Neural cell (in vitro differentiated cells): Measurements from ENCODE around the gene NLRC5.

Experiments used
- CTCF ChIP-seq: fragments of 450-650 bp; IDR thresholded peaks from 2 replicates; pipeline ENCODE4 v1.5.1; 2014; ENCODE audit warnings: antibody characterized with exemption, mild to moderate bottlenecking, moderate library complexity; ENCODE audit not compliant: poor library complexity, severe bottlenecking
- EP300 ChIP-seq: fragments of 450-650 bp; conservative IDR thresholded peaks from 2 replicates; pipeline ENCODE4 v1.6.1; 2014; ENCODE audit warnings: antibody characterized with exemption, mild to moderate bottlenecking, moderate library complexity; ENCODE audit not compliant: poor library complexity, severe bottlenecking
- EZH2 ChIP-seq: fragments of 200-600, 300-800 bp; shearing (Covaris generic), sonication (generic); IDR thresholded peaks from 2 replicates; pipeline ENCODE4 v1.6.1; 2014; ENCODE audit warnings: antibody characterized with exemption, low read length, borderline replicate concordance, mild to moderate bottlenecking; ENCODE audit not compliant: insufficient read depth, poor library complexity, severe bottlenecking
- POLR2AphosphoS5 ChIP-seq: IDR thresholded peaks from 2 replicates; pipeline ENCODE4 v1.6.1; 2012
- RAD21 ChIP-seq: fragments of 450-650 bp; conservative IDR thresholded peaks from 2 replicates; pipeline ENCODE4 v1.6.1; 2014; ENCODE audit warnings: antibody characterized with exemption, mild to moderate bottlenecking, moderate library complexity
- REST ChIP-seq: IDR thresholded peaks from 2 replicates; pipeline ENCODE4 v1.6.1; 2012; ENCODE audit warnings: borderline replicate concordance
- TAF1 ChIP-seq: IDR thresholded peaks from 2 replicates; pipeline ENCODE4 v1.6.1; 2012; ENCODE audit warnings: low read depth

- TF ChIP-seq EZH2 (no peak), CTCF (no peak), TAF1 (no peak), POLR2AphosphoS5 (no peak), REST (no peak), RAD21 (no peak), EP300 (no peak)
Measured at GRCh38 chr16:56956076-56956475, 33.3 kb upstream of the NLRC5 start.
